ENCODE results near the gene BCL2L2. TPM values are rescaled to one million over a fixed set of nuclear protein-coding genes. Genes with fewer than 3 reads are reported as not detected.

Gene BCL2L2
- total RNA-seq, 4 donors from 2014 or later: 92.8 to 132 (median 121) TPM

DNA sequence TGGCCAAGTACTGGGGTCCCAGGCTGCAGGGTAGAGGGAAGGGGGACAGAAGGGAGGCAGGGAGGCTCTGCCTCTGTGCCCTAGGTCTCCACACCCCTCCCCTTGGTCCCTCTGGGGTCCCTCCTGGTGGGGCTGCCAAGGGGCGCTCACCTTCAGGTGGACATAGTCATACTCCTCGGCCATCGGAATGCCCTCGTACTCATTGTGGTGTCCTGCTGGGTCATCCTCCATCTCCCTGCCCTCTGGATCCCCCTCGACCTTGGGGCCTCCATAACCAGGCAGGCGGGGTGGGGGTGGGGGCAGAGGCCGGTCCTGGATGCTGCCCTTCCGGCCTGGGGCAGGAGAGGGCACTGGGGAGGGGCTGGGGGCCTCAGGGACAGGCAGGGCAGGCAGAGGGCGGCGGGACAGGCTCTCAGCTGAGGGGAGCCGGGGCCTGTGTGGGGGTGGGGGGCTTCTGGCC, 52.6 kb downstream of the BCL2L2 start:
- H3K27ac ChIP-seq (replicated peaks in 1 of 4): peak overlapping the region in 3 of 4 donors; percentile 10 to 55 (median 26)
- H3K9me3 ChIP-seq: no peaks in the 10 kb centered on the region
- 77% methylated on average over 10 of the region's 11 CpGs for WGBS
- peaks cover 0 to 47% (median 18%) of the 10 kb centered on the region in 4 donors for H3K36me3 ChIP-seq
- intact Hi-C loops (cut with DNase I): no loop called here
- TF ChIP-seq EP300 (IDR thresholded peaks at IDR 0.05): no peak
- TF ChIP-seq POLR2A (IDR thresholded peaks at IDR 0.05; ENCODE audit: low read depth): no peak
- TF ChIP-seq, protein P1, sequence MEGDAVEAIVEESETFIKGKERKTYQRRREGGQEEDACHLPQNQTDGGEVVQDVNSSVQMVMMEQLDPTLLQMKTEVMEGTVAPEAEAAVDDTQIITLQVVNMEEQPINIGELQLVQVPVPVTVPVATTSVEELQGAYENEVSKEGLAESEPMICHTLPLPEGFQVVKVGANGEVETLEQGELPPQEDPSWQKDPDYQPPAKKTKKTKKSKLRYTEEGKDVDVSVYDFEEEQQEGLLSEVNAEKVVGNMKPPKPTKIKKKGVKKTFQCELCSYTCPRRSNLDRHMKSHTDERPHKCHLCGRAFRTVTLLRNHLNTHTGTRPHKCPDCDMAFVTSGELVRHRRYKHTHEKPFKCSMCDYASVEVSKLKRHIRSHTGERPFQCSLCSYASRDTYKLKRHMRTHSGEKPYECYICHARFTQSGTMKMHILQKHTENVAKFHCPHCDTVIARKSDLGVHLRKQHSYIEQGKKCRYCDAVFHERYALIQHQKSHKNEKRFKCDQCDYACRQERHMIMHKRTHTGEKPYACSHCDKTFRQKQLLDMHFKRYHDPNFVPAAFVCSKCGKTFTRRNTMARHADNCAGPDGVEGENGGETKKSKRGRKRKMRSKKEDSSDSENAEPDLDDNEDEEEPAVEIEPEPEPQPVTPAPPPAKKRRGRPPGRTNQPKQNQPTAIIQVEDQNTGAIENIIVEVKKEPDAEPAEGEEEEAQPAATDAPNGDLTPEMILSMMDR (IDR thresholded peaks at IDR 0.05): no peak
- TF ChIP-seq POLR2AphosphoS5 (IDR thresholded peaks at IDR 0.05): no peak
- no peaks in the 10 kb centered on the region for H3K27me3 ChIP-seq
- H3K4me1 ChIP-seq: peaks cover 5 to 62% (median 56%) of the 10 kb centered on the region in 4 donors
- no peak for DNase-seq (ENCODE audit: extremely low spot score)
- H3K4me3 ChIP-seq: no peak overlapping the region

- no peak overlapping the region for H3K4me3 ChIP-seq
- peaks cover 5 to 69% (median 63%) of the 10 kb centered on the region in 4 donors for H3K4me1 ChIP-seq
- peaks cover 0 to 3% (median 0%) of the 10 kb centered on the region in 4 donors for H3K27me3 ChIP-seq
- intact Hi-C loops (cut with DNase I): no loop called here
- peak overlapping the region; percentile 26 to 55 (median 47) for H3K27ac ChIP-seq (replicated peaks in 1 of 4)
- no peak for DNase-seq (ENCODE audit: extremely low spot score)
- TF ChIP-seq POLR2A (IDR thresholded peaks at IDR 0.05; ENCODE audit: low read depth) (no peak), EP300 (IDR thresholded peaks at IDR 0.05) (no peak), POLR2AphosphoS5 (IDR thresholded peaks at IDR 0.05) (no peak)
- TF ChIP-seq, protein P1 (IDR thresholded peaks at IDR 0.05): no peak
- 93% methylated on average over 15 of the region's 22 CpGs for WGBS
- no peaks in the 10 kb centered on the region for H3K9me3 ChIP-seq
- peaks cover 0 to 47% (median 18%) of the 10 kb centered on the region in 4 donors for H3K36me3 ChIP-seq
Measured at GRCh38 chr14:23359722-23360447, 53.3 kb downstream of the BCL2L2 start.

DNA sequence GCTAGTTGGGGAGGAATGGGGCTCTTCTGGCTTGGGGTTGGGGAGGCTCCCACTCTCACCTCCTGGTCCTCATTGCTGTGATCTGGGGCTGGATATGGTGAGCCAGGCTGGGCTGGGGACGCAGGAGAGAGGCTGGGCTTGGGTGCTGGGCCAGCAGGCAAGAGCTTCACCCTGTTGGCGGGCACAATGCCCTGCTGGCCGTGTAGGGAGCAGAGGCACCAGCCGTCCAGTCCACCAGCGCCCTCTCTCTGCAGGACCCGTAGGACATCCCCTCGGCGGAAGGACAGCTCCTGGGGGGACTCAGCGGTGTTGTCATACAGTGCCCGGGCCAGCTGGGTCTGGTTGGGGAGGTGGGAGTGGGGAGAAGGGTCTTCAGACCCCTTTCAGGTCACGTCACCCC, 53.9 kb downstream of the BCL2L2 start:
- TF ChIP-seq POLR2A (IDR thresholded peaks at IDR 0.05; ENCODE audit: low read depth) (no peak), EP300 (IDR thresholded peaks at IDR 0.05) (no peak), POLR2AphosphoS5 (IDR thresholded peaks at IDR 0.05) (no peak)
- TF ChIP-seq, protein P1 (IDR thresholded peaks at IDR 0.05): peak in 1 of 3 experiments; percentile 4
- H3K4me1 ChIP-seq: peaks cover 8 to 73% (median 69%) of the 10 kb centered on the region in 4 donors
- H3K9me3 ChIP-seq: no peaks in the 10 kb centered on the region
- WGBS: 82% methylated on average over 6 of the region's 11 CpGs
- intact Hi-C loops (cut with DNase I): no loop called here
- H3K36me3 ChIP-seq: peaks cover 0 to 47% (median 18%) of the 10 kb centered on the region in 4 donors
- peaks cover 0 to 10% (median 0%) of the 10 kb centered on the region in 4 donors for H3K27me3 ChIP-seq
- peak overlapping the region; percentile 26 to 55 (median 47) for H3K27ac ChIP-seq (replicated peaks in 1 of 4)
- no peak overlapping the region for H3K4me3 ChIP-seq
- DNase-seq (ENCODE audit: extremely low spot score): no peak

DNA sequence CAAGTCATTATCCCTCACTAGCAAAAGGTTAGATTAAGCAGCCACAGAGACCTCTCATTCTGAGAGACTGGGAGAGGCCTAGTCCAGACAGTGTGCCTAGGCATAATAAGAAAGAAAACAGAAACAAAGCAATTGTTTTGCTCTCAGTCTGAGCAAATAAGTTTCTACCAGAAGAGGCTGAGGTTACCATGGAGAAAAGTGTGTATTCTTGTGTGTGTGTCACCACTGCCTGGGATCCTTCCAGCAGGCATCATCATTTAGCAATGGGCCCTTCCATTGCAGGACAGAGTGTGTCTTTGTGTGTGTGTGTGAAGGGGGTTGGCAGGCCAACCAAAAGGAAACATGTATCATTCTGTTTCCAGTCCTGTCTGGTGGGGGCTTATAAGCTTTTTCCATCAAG, 54.7 kb downstream of the BCL2L2 start:
- DNase-seq (ENCODE audit: extremely low spot score): no peak
- Histone ChIP-seq H3K27ac (replicated peaks in 1 of 4) (peak overlapping the region in 3 of 4 donors; percentile 52 to 57 (median 55)), H3K4me3 (no peak overlapping the region), H3K4me1 (peaks cover 13 to 81% (median 77%) of the 10 kb centered on the region in 4 donors), H3K27me3 (peaks cover 0 to 16% (median 0%) of the 10 kb centered on the region in 4 donors), H3K9me3 (no peaks in the 10 kb centered on the region), H3K36me3 (peaks cover 0 to 42% (median 17%) of the 10 kb centered on the region in 4 donors)
- TF ChIP-seq, protein P1 (IDR thresholded peaks at IDR 0.05): no peak
- peak; percentile 13 to 51 for TF ChIP-seq POLR2AphosphoS5 (IDR thresholded peaks at IDR 0.05)
- intact Hi-C loops (cut with DNase I): no loop called here

Small RNA genes lying within 50 kb of the gene (small RNA-seq; reads per million reads assigned to genes)
- gene RNU6-1046P: 0 reads per million in 3 donors

Other genes with a start within 250 kb of the BCL2L2 start
- 1 to 10 TPM; 2.5 to 5.9 (median 3.6) TPM for gene CDH24, start 249.3 kb upstream of the BCL2L2 start, total RNA-seq
- 100 to 1,000 TPM in 1 of 4 donors, 10 to 100 TPM in 3; 60.1 to 101 (median 89.5) TPM for gene ACIN1, start 211.7 kb upstream of the BCL2L2 start, total RNA-seq
- 10 to 100 TPM; 21.2 to 42.5 (median 34.0) TPM for gene C14orf119, start 211.3 kb upstream of the BCL2L2 start, total RNA-seq
- gene CIROP, start 201.8 kb upstream of the BCL2L2 start, total RNA-seq: under 1 TPM in 1 of 4 donors, not detected in 3; 0.19 TPM
- under 1 TPM in 1 of 4 donors, not detected in 3; 0.57 TPM for gene CEBPE, start 187.6 kb upstream of the BCL2L2 start, total RNA-seq
- 10 to 100 TPM; 19.5 to 48.3 (median 32.5) TPM for gene SLC7A8, start 123.2 kb upstream of the BCL2L2 start, total RNA-seq
- gene RNF212B, start 68.9 kb upstream of the BCL2L2 start, total RNA-seq: under 1 TPM in 1 of 4 donors, not detected in 3; 0.33 TPM
- 10 to 100 TPM in 3 of 4 donors, 1 to 10 TPM in 1; 8.3 to 14.2 (median 12.4) TPM for gene HOMEZ, start 20.7 kb upstream of the BCL2L2 start, total RNA-seq
- 1 to 10 TPM; 5.4 to 6.3 (median 5.5) TPM for gene PPP1R3E, start 4.0 kb upstream of the BCL2L2 start, total RNA-seq
- 10 to 100 TPM; 44.6 to 68.1 (median 53.9) TPM for gene PABPN1, start 14.6 kb downstream of the BCL2L2 start, total RNA-seq
- gene SLC22A17, start 46.1 kb downstream of the BCL2L2 start, total RNA-seq: 10 to 100 TPM; 12.5 to 36.9 (median 24.9) TPM
- 10 to 100 TPM; 10.1 to 21.4 (median 12.8) TPM for gene EFS, start 58.3 kb downstream of the BCL2L2 start, total RNA-seq
- gene IL25, start 66.0 kb downstream of the BCL2L2 start, total RNA-seq: not detected
- gene CMTM5, start 70.2 kb downstream of the BCL2L2 start, total RNA-seq: 1 to 10 TPM in 3 of 4 donors, under 1 TPM in 1; 0.78 to 2.9 (median 1.9) TPM
- under 1 TPM in 3 of 4 donors, not detected in 1; under 0.01 to 0.06 (median under 0.01) TPM for gene MYH6, start 101.4 kb downstream of the BCL2L2 start, total RNA-seq
- gene MYH7, start 128.8 kb downstream of the BCL2L2 start, total RNA-seq: under 1 TPM in 2 of 4 donors, not detected in 2; 0.11 to 0.26 TPM
- 10 to 100 TPM; 21.6 to 43.2 (median 34.0) TPM for gene NGDN, start 162.9 kb downstream of the BCL2L2 start, total RNA-seq
- 1 to 10 TPM in 3 of 4 donors, under 1 TPM in 1; 0.50 to 1.8 (median 1.2) TPM for gene ZFHX2, start 244.9 kb downstream of the BCL2L2 start, total RNA-seq
- 10 to 100 TPM; 18.3 to 20.0 (median 19.7) TPM for gene THTPA, start 249.4 kb downstream of the BCL2L2 start, total RNA-seq